HEK293 (cell line): ENCODE data around the gene RBFOX1.

Experiments
- CTCF ChIA-PET: fragments of 350-600 bp; formaldehyde crosslinking; extraction: SDS; loops from one replicate; lab custom pipeline; 2021; ENCODE audit warnings: antibody characterized with exemption; lab: Yijun Ruan, JAX
- POLR2A ChIA-PET: fragments of 300-600 bp; formaldehyde crosslinking; extraction: SDS; loops from one replicate; lab custom pipeline; 2020; ENCODE audit warnings: antibody characterized with exemption, inconsistent platforms; lab: Yijun Ruan, JAX
- H3K27ac ChIP-seq: fragments of 200-500 bp; sonication (Bioruptor generic); 2 replicates; pipeline ENCODE4 v1.5.1; 2014; ENCODE audit warnings: low read depth, low read length, control low read depth, inconsistent platforms; ENCODE audit errors: extremely low read depth
- H3K36me3 ChIP-seq, 2 experiments: fragments of 200-500 bp in 1 of 2; sonication (Bioruptor generic) in 1 of 2; 1 replicate in 1 of 2; 2 replicates in 1 of 2; pipeline ENCODE4 v1.5.1; 2014 to 2017; ENCODE audit warnings: inconsistent platforms in 2 of 2, low read length in 2 of 2; ENCODE audit not compliant: control insufficient read depth in 2 of 2, insufficient read depth in 1 of 2
- H3K4me1 ChIP-seq: fragments of 200-500 bp; sonication (Bioruptor generic); 2 replicates; pipeline ENCODE4 v1.5.1; 2014; ENCODE audit warnings: mild to moderate bottlenecking, low read length, inconsistent platforms; ENCODE audit not compliant: control insufficient read depth, insufficient read depth
- H3K4me3 ChIP-seq: 2 replicates; pipeline ENCODE4 v1.5.1; 2011; ENCODE audit warnings: low read depth, mild to moderate bottlenecking, control low read depth, low read length, moderate library complexity
- H3K9me3 ChIP-seq: fragments of 200-500 bp; sonication (Bioruptor generic); 2 replicates; pipeline ENCODE4 v1.5.1; 2014; ENCODE audit warnings: low read depth, low read length, inconsistent platforms; ENCODE audit not compliant: control insufficient read depth, insufficient read depth
- FEZF1 ChIP-seq: fragments of 450-650 bp; formaldehyde crosslinking; IDR thresholded peaks from 2 replicates; pipeline ENCODE4 v1.5.1; 2016; ENCODE audit warnings: missing biosample characterization, missing genetic modification characterization
- HOXD13 ChIP-seq: sonication (generic); formaldehyde crosslinking; IDR thresholded peaks from 2 replicates; pipeline ENCODE4 v1.8.0; 2022; ENCODE audit warnings: missing genetic modification reagents, borderline replicate concordance
- KLF1 ChIP-seq: fragments of 450-650 bp; formaldehyde crosslinking; IDR thresholded peaks from 2 replicates; pipeline ENCODE4 v1.5.1; 2016; ENCODE audit warnings: missing biosample characterization, missing genetic modification characterization
- PATZ1 ChIP-seq: fragments of 450-650 bp; formaldehyde crosslinking; IDR thresholded peaks from 2 replicates; pipeline ENCODE4 v1.5.1; 2016; ENCODE audit warnings: missing biosample characterization, missing genetic modification characterization
- PBX3 ChIP-seq: sonication (generic); formaldehyde crosslinking; IDR thresholded peaks from 2 replicates; pipeline ENCODE4 v1.8.1; 2022; ENCODE audit warnings: mild to moderate bottlenecking, moderate library complexity, missing genetic modification reagents
- PRDM4 ChIP-seq: fragments of 450-650 bp; formaldehyde crosslinking; IDR thresholded peaks from 2 replicates; pipeline ENCODE4 v1.5.1; 2017; ENCODE audit warnings: missing biosample characterization, missing genetic modification characterization
- ZBTB10 ChIP-seq: fragments of 450-650 bp; formaldehyde crosslinking; IDR thresholded peaks from 2 replicates; pipeline ENCODE4 v1.5.1; 2016; ENCODE audit warnings: missing biosample characterization, missing genetic modification characterization
- ZBTB20 ChIP-seq: fragments of 450-650 bp; formaldehyde crosslinking; IDR thresholded peaks from 2 replicates; pipeline ENCODE4 v1.5.1; 2016; ENCODE audit warnings: missing biosample characterization, missing genetic modification characterization
- ZBTB8A ChIP-seq: fragments of 450-650 bp; formaldehyde crosslinking; IDR thresholded peaks from 2 replicates; pipeline ENCODE4 v1.5.1; 2016; ENCODE audit warnings: missing biosample characterization, missing genetic modification characterization
- ZFP41 ChIP-seq: fragments of 450-650 bp; formaldehyde crosslinking; IDR thresholded peaks from 2 replicates; pipeline ENCODE4 v1.5.1; 2016; ENCODE audit warnings: missing biosample characterization, missing genetic modification characterization, borderline replicate concordance
- ZNF138 ChIP-seq: fragments of 450-650 bp; formaldehyde crosslinking; IDR thresholded peaks from 2 replicates; pipeline ENCODE4 v1.5.1; 2016; ENCODE audit warnings: missing biosample characterization, missing genetic modification characterization, borderline replicate concordance
- ZNF175 ChIP-seq: fragments of 450-650 bp; formaldehyde crosslinking; IDR thresholded peaks from 2 replicates; pipeline ENCODE4 v1.5.1; 2016; ENCODE audit warnings: missing biosample characterization, missing genetic modification characterization
- ZNF221 ChIP-seq: fragments of 450-650 bp; formaldehyde crosslinking; IDR thresholded peaks from 2 replicates; pipeline ENCODE4 v1.5.1; 2017; ENCODE audit warnings: missing biosample characterization, missing genetic modification characterization, borderline replicate concordance
- ZNF223 ChIP-seq: fragments of 450-650 bp; formaldehyde crosslinking; IDR thresholded peaks from 2 replicates; pipeline ENCODE4 v1.5.1; 2016; ENCODE audit warnings: missing biosample characterization, missing genetic modification characterization
- ZNF324 ChIP-seq: fragments of 450-650 bp; formaldehyde crosslinking; IDR thresholded peaks from 2 replicates; pipeline ENCODE4 v1.5.1; 2016; ENCODE audit warnings: missing biosample characterization, missing genetic modification characterization
- ZNF391 ChIP-seq: fragments of 450-650 bp; formaldehyde crosslinking; IDR thresholded peaks from 2 replicates; pipeline ENCODE4 v1.5.1; 2016; ENCODE audit warnings: low read depth, missing biosample characterization, missing genetic modification characterization, borderline replicate concordance
- ZNF510 ChIP-seq: fragments of 450-650 bp; formaldehyde crosslinking; IDR thresholded peaks from 2 replicates; pipeline ENCODE4 v1.5.1; 2018; ENCODE audit warnings: mild to moderate bottlenecking, missing genetic modification characterization, missing biosample characterization; ENCODE audit not compliant: insufficient replicate concordance
- ZNF521 ChIP-seq: fragments of 450-650 bp; formaldehyde crosslinking; IDR thresholded peaks from 2 replicates; pipeline ENCODE4 v1.5.1; 2017; ENCODE audit warnings: missing biosample characterization, mild to moderate bottlenecking, missing genetic modification characterization
- ZNF549 ChIP-seq: fragments of 450-650 bp; IDR thresholded peaks from 2 replicates; pipeline ENCODE4 v1.5.1; 2018; ENCODE audit warnings: missing biosample characterization, missing genetic modification characterization, mild to moderate bottlenecking, inconsistent platforms, moderate library complexity
- ZNF560 ChIP-seq: fragments of 450-650 bp; formaldehyde crosslinking; IDR thresholded peaks from 2 replicates; pipeline ENCODE4 v1.5.1; 2017; ENCODE audit warnings: missing biosample characterization, missing genetic modification characterization, borderline replicate concordance
- ZNF747 ChIP-seq: fragments of 450-650 bp; formaldehyde crosslinking; IDR thresholded peaks from 2 replicates; pipeline ENCODE4 v1.5.1; 2016; ENCODE audit warnings: missing biosample characterization, missing genetic modification characterization
- ZNF791 ChIP-seq: fragments of 450-650 bp; formaldehyde crosslinking; IDR thresholded peaks from 2 replicates; pipeline ENCODE4 v1.5.1; 2016; ENCODE audit warnings: missing biosample characterization, missing genetic modification characterization
- ZNF837 ChIP-seq: fragments of 450-650 bp; formaldehyde crosslinking; IDR thresholded peaks from 2 replicates; pipeline ENCODE4 v1.5.1; 2016; ENCODE audit warnings: missing biosample characterization, missing genetic modification characterization
- TF ChIP-seq, protein P1 (sequence below): fragments of 450-650 bp; formaldehyde crosslinking; IDR thresholded peaks from 2 replicates; pipeline ENCODE4 v1.5.1; 2016; ENCODE audit warnings: missing biosample characterization, missing genetic modification characterization

Gene RBFOX1

DNA sequence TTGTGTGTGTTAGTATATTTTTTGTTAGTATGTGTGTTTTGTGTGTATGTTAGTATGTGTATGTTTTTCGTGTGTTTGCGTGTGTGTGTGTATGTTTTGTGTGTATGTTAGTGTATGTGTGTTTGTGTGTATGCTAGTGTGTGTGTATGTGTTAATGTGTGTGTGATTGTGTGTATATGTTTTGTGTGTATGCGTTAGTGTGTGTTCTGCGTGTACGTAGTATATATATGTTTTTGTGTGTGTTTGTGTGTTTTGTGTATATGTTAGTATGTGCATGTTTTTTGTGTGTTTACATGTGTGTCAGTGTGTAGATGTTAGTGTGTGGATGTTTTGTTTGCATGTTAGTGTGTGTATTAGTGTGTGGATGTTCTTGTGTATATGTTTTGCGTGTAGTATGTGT lies 29.6 kb downstream of the RBFOX1 start:
- Histone ChIP-seq H3K9me3 (no peaks in the 10 kb centered on the region), H3K36me3 (no peaks in the 10 kb centered on the region), H3K4me1 (no peaks in the 10 kb centered on the region), H3K4me3 (no peak overlapping the region), H3K27ac (no peak overlapping the region)
- POLR2A ChIA-PET = no interaction called here
- CTCF ChIA-PET = no interaction called here
- TF ChIP-seq PBX3 (CRISPR knock-in tag) = no peak
- no peak for TF ChIP-seq ZNF521 (tag by site-specific recombination)
- TF ChIP-seq PRDM4 (tag by site-specific recombination) = no peak
- no peak for TF ChIP-seq ZNF221
- TF ChIP-seq ZNF510 (tag by site-specific recombination) = no peak
- TF ChIP-seq ZNF223 = no peak
- no peak for TF ChIP-seq ZNF837 (tag by site-specific recombination)
- no peak for TF ChIP-seq ZNF391
- TF ChIP-seq ZBTB20 (tag by site-specific recombination) = no peak
- no peak for TF ChIP-seq ZNF549 (tag by site-specific recombination)
- TF ChIP-seq ZNF747 (tag by site-specific recombination) = no peak

- Histone ChIP-seq H3K4me3 (no peak overlapping the region), H3K9me3 (no peaks in the 10 kb centered on the region), H3K27ac (no peak overlapping the region), H3K36me3 (no peaks in the 10 kb centered on the region), H3K4me1 (no peaks in the 10 kb centered on the region)
- CTCF ChIA-PET = no interaction called here
- POLR2A ChIA-PET = no interaction called here
- TF ChIP-seq ZNF138 (tag by site-specific recombination) (no peak), HOXD13 (CRISPR knock-in tag) (no peak), PATZ1 (tag by site-specific recombination) (no peak), FEZF1 (tag by site-specific recombination) (no peak), ZNF560 (no peak), ZBTB10 (no peak), ZNF791 (tag by site-specific recombination) (no peak), ZBTB8A (no peak), KLF1 (tag by site-specific recombination) (no peak), ZNF175 (tag by site-specific recombination) (no peak), ZFP41 (tag by site-specific recombination) (no peak), ZNF324 (tag by site-specific recombination) (no peak)
- TF ChIP-seq, protein P1, sequence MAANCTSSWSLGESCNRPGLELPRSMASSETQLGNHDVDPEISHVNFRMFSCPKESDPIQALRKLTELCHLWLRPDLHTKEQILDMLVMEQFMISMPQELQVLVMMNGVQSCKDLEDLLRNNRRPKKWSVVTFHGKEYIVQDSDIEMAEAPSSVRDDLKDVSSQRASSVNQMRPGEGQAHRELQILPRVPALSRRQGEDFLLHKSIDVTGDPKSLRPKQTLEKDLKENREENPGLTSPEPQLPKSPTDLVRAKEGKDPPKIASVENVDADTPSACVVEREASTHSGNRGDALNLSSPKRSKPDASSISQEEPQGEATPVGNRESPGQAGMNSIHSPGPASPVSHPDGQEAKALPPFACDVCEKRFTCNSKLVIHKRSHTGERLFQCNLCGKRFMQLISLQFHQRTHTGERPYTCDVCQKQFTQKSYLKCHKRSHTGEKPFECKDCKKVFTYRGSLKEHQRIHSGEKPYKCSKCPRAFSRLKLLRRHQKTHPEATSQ (tag by site-specific recombination) = no peak
These were observed 31.1 kb downstream of the RBFOX1 start for GRCh38 chr16:7363422-7364417.
